Neutrophil (primary cell): ENCODE data around the gene GASK1B.

Source experiments
- H3K27ac ChIP-seq: fragments of 200-600 bp; sonication (generic); 2 replicates; pipeline ENCODE4 v1.5.1; 2016; ENCODE audit warnings: mild to moderate bottlenecking, moderate library complexity
- H3K27me3 ChIP-seq: fragments of 200-600 bp; sonication (generic); 2 replicates; pipeline ENCODE4 v1.6.0; 2016; ENCODE audit warnings: mild to moderate bottlenecking
- H3K36me3 ChIP-seq: fragments of 200-600 bp; sonication (generic); 2 replicates; pipeline ENCODE4 v1.5.1; 2017
- H3K4me1 ChIP-seq, 2 experiments: fragments of 200-600 bp in 1 of 2; sonication (generic) in 1 of 2; 1 replicate in 1 of 2; 2 replicates in 1 of 2; pipeline versions ENCODE4 v1.5.1 to v1.6.1; 2013 to 2016; ENCODE audit warnings: low read depth in 1 of 2, low read length in 1 of 2, mild to moderate bottlenecking in 1 of 2, moderate library complexity in 1 of 2; ENCODE audit not compliant: control insufficient read depth in 1 of 2, insufficient read depth in 1 of 2
- H3K4me3 ChIP-seq, 2 experiments: fragments of 200-600 bp in 1 of 2; sonication (generic) in 1 of 2; 1 replicate in 1 of 2; 2 replicates in 1 of 2; pipeline ENCODE4 v1.5.1; 2013 to 2016; ENCODE audit warnings: low read depth in 1 of 2, low read length in 1 of 2, mild to moderate bottlenecking in 1 of 2, moderate library complexity in 1 of 2
- H3K9me3 ChIP-seq: fragments of 200-600 bp; sonication (generic); 2 replicates; pipeline ENCODE4 v1.5.1; 2016
- CTCF ChIP-seq: fragments of 200-600 bp; sonication (generic); IDR thresholded peaks from 2 replicates; pipeline ENCODE4 v1.5.1; 2016; ENCODE audit warnings: antibody characterized with exemption

The GASK1B gene

GRCh38 chr4:158182736-158183135 lies 9.9 kb upstream of the GASK1B start:
- Histone ChIP-seq H3K4me1 (no peaks in the 10 kb centered on the region), H3K36me3 (no peaks in the 10 kb centered on the region), H3K4me3 (no peak overlapping the region), H3K27me3 (no peaks in the 10 kb centered on the region), H3K27ac (no peak overlapping the region), H3K9me3 (no peaks in the 10 kb centered on the region)
- no peak for TF ChIP-seq CTCF

GRCh38 chr4:158181906-158182305 lies 9.1 kb upstream of the GASK1B start:
- Histone ChIP-seq H3K4me3 (no peak overlapping the region), H3K36me3 (no peaks in the 10 kb centered on the region), H3K27me3 (no peaks in the 10 kb centered on the region), H3K9me3 (no peaks in the 10 kb centered on the region), H3K4me1 (no peaks in the 10 kb centered on the region), H3K27ac (no peak overlapping the region)
- TF ChIP-seq CTCF = no peak

GRCh38 chr4:158179465-158179864 lies 6.6 kb upstream of the GASK1B start:
- H3K9me3 ChIP-seq = no peaks in the 10 kb centered on the region
- no peaks in the 10 kb centered on the region for H3K27me3 ChIP-seq
- no peak overlapping the region for H3K4me3 ChIP-seq
- no peaks in the 10 kb centered on the region for H3K36me3 ChIP-seq
- H3K27ac ChIP-seq = no peak overlapping the region
- H3K4me1 ChIP-seq = no peaks in the 10 kb centered on the region
- TF ChIP-seq CTCF = no peak

- H3K9me3 ChIP-seq = no peaks in the 10 kb centered on the region
- no peak for TF ChIP-seq CTCF
- H3K4me3 ChIP-seq = no peak overlapping the region
- peaks cover 10% of the 10 kb centered on the region in 2 experiments for H3K4me1 ChIP-seq
- no peak overlapping the region for H3K27ac ChIP-seq
- peaks cover 8% of the 10 kb centered on the region for H3K27me3 ChIP-seq
- no peaks in the 10 kb centered on the region for H3K36me3 ChIP-seq
Measured at GRCh38 chr4:158176776-158177175, 4.0 kb upstream of the GASK1B start.

GRCh38 chr4:158176108-158176507 lies 3.3 kb upstream of the GASK1B start:
- peaks cover 15% of the 10 kb centered on the region for H3K27me3 ChIP-seq
- H3K4me3 ChIP-seq = no peak overlapping the region
- H3K36me3 ChIP-seq = no peaks in the 10 kb centered on the region
- H3K9me3 ChIP-seq = no peaks in the 10 kb centered on the region
- H3K27ac ChIP-seq = no peak overlapping the region
- no peak for TF ChIP-seq CTCF
- peaks cover 13 to 16% of the 10 kb centered on the region in 2 experiments for H3K4me1 ChIP-seq
